HepG2 (cell line): ENCODE results near the gene TPI1. TPM values are rescaled to one million over a fixed set of nuclear protein-coding genes. Genes with fewer than 3 reads are reported as not detected.

Source experiments
- ADNP ChIP-seq: sonication (generic); formaldehyde crosslinking; IDR thresholded peaks from 2 replicates; pipeline ENCODE4 v1.4.0; 2020; ENCODE audit warnings: missing genetic modification reagents
- ATRX ChIP-seq: sonication (generic); formaldehyde crosslinking; IDR thresholded peaks from 2 replicates; pipeline ENCODE4 v1.4.0; 2020; ENCODE audit warnings: missing genetic modification reagents, borderline replicate concordance
- BRCA1 ChIP-seq: sonication (generic); formaldehyde crosslinking; IDR thresholded peaks from 2 replicates; pipeline ENCODE4 v1.4.0; 2020; ENCODE audit warnings: missing genetic modification reagents
- CENPX ChIP-seq: sonication (generic); formaldehyde crosslinking; IDR thresholded peaks from 2 replicates; pipeline ENCODE4 v1.9.0; 2021; ENCODE audit warnings: mild to moderate bottlenecking, missing genetic modification reagents, moderate library complexity
- FOXJ3 ChIP-seq: sonication (generic); formaldehyde crosslinking; IDR thresholded peaks from 2 replicates; pipeline ENCODE4 v1.4.0; 2020; ENCODE audit warnings: missing genetic modification reagents, mild to moderate bottlenecking, borderline replicate concordance
- GZF1 ChIP-seq: sonication (generic); formaldehyde crosslinking; IDR thresholded peaks from 2 replicates; pipeline ENCODE4 v1.5.1; 2020; ENCODE audit warnings: mild to moderate bottlenecking, missing genetic modification reagents
- HIVEP1 ChIP-seq: sonication (generic); formaldehyde crosslinking; IDR thresholded peaks from 2 replicates; pipeline ENCODE4 v1.4.0; 2020; ENCODE audit warnings: mild to moderate bottlenecking, missing genetic modification reagents
- KLF16 ChIP-seq, 2 experiments: sonication (generic) in 1 of 2; formaldehyde crosslinking in 1 of 2; IDR thresholded peaks; 2 replicates each; pipeline versions ENCODE4 v1.6.1 to v1.8.0; 2016 to 2023; ENCODE audit warnings: missing genetic modification reagents in 2 of 2, missing compliant biosample characterization in 1 of 2
- NCOR1 ChIP-seq: fragments of 200-600 bp; sonication (generic); IDR thresholded peaks from 2 replicates; pipeline ENCODE4 v1.7.0; 2017; ENCODE audit warnings: antibody characterized with exemption, low read length, borderline replicate concordance
- PHB2 ChIP-seq: fragments of 450-650 bp; IDR thresholded peaks from 2 replicates; pipeline ENCODE4 v1.6.1; 2018; ENCODE audit not compliant: partially characterized antibody
- RNF2 ChIP-seq: fragments of 450-650 bp; conservative IDR thresholded peaks from 2 replicates; pipeline ENCODE4 v1.6.1; 2016; ENCODE audit warnings: low read depth
- SATB2 ChIP-seq: sonication (generic); formaldehyde crosslinking; IDR thresholded peaks from 2 replicates; pipeline ENCODE4 v1.5.0; 2020; ENCODE audit warnings: missing genetic modification reagents
- SRSF1 ChIP-seq: fragments of 200-400 bp; formaldehyde crosslinking; optimal IDR thresholded peaks from 2 replicates; pipeline ENCODE3; 2017; ENCODE audit warnings: mild to moderate bottlenecking, low read depth, low read length, moderate library complexity
- TAF1 ChIP-seq: sonication (generic); formaldehyde crosslinking; IDR thresholded peaks from 2 replicates; pipeline ENCODE4 v1.4.0; 2020; ENCODE audit warnings: missing genetic modification reagents
- TCF7 ChIP-seq: sonication (generic); IDR thresholded peaks from 2 replicates; pipeline ENCODE4 v1.6.1; 2016; ENCODE audit warnings: antibody characterized with exemption, low read depth
- TRIM24 ChIP-seq: sonication (generic); formaldehyde crosslinking; IDR thresholded peaks from 2 replicates; pipeline ENCODE4 v1.8.0; 2022; ENCODE audit warnings: mild to moderate bottlenecking, missing genetic modification reagents
- ZEB1 ChIP-seq: IDR thresholded peaks from 2 replicates; pipeline ENCODE4 v1.6.1; 2012; ENCODE audit warnings: mild to moderate bottlenecking, low read depth, inconsistent platforms; ENCODE audit not compliant: insufficient replicate concordance
- ZMYM2 ChIP-seq: sonication (generic); formaldehyde crosslinking; IDR thresholded peaks from 2 replicates; pipeline ENCODE4 v1.8.0; 2022; ENCODE audit warnings: mild to moderate bottlenecking, missing genetic modification reagents
- ZNF205 ChIP-seq: IDR thresholded peaks from 2 replicates; pipeline ENCODE4 v1.6.1; 2018; ENCODE audit warnings: missing biosample characterization, missing genetic modification reagents
- ZNF3 ChIP-seq: IDR thresholded peaks from 2 replicates; pipeline ENCODE4 v1.7.0; 2017; ENCODE audit warnings: inconsistent platforms
- ZNF367 ChIP-seq: sonication (generic); formaldehyde crosslinking; IDR thresholded peaks from 2 replicates; pipeline ENCODE4 v1.4.0; 2020; ENCODE audit warnings: missing genetic modification reagents, borderline replicate concordance
- ZNF782 ChIP-seq: sonication (generic); formaldehyde crosslinking; IDR thresholded peaks from 2 replicates; pipeline ENCODE4 v1.4.0; 2020; ENCODE audit warnings: missing genetic modification reagents, mild to moderate bottlenecking, borderline replicate concordance
- ZNF83 ChIP-seq: sonication (generic); formaldehyde crosslinking; IDR thresholded peaks from 2 replicates; pipeline ENCODE4 v1.4.0; 2020; ENCODE audit warnings: missing genetic modification reagents, mild to moderate bottlenecking, borderline replicate concordance
- polyA plus RNA-seq, 8 experiments: library from polyadenylated mRNA; depleted of rRNA in 3 of 8; stranded (reverse) in 7 of 8; unstranded in 1 of 8; fragments of >200 nt; fragmentation: Illumina TruSeq in 4 of 8; extraction: Trizol in 4 of 8; gene quantifications; 2 replicates each; pipeline versions ENCODE4 v1.2.1 to v1.2.3, GENCODE V29; 2011 to 2016; ENCODE audit warnings: low read depth in 4 of 8, missing spikeins in 1 of 8, mixed read lengths in 1 of 8; ENCODE audit not compliant: insufficient read depth in 1 of 8
- total RNA-seq, 5 experiments: library from RNA; depleted of rRNA; stranded (reverse); fragments of >200 nt; fragmentation: Illumina TruSeq; extraction: Trizol; gene quantifications; 2 replicates each; pipeline ENCODE4 v1.2.3, GENCODE V29; 2016; ENCODE audit warnings: low read depth in 1 of 5
- TF ChIP-seq, protein P1 (sequence below): sonication (generic); formaldehyde crosslinking; IDR thresholded peaks from 2 replicates; pipeline ENCODE4 v1.8.1; 2022; ENCODE audit warnings: low read depth, mild to moderate bottlenecking, missing genetic modification reagents
- TF ChIP-seq, protein P2 (sequence below): sonication (generic); formaldehyde crosslinking; IDR thresholded peaks from 2 replicates; pipeline ENCODE4 v1.5.0; 2020; ENCODE audit warnings: mild to moderate bottlenecking, missing genetic modification reagents
- TF ChIP-seq, protein P3 (sequence below): sonication (generic); formaldehyde crosslinking; IDR thresholded peaks from 2 replicates; pipeline ENCODE4 v1.8.0; 2022; ENCODE audit warnings: missing genetic modification reagents, mild to moderate bottlenecking, borderline replicate concordance

The TPI1 gene
- total and polyA plus RNA-seq, 2 of the 13 experiments (the other 11 are each of a cell fraction or from before 2014, with no cell fraction given): 945 to 2,535 TPM

DNA sequence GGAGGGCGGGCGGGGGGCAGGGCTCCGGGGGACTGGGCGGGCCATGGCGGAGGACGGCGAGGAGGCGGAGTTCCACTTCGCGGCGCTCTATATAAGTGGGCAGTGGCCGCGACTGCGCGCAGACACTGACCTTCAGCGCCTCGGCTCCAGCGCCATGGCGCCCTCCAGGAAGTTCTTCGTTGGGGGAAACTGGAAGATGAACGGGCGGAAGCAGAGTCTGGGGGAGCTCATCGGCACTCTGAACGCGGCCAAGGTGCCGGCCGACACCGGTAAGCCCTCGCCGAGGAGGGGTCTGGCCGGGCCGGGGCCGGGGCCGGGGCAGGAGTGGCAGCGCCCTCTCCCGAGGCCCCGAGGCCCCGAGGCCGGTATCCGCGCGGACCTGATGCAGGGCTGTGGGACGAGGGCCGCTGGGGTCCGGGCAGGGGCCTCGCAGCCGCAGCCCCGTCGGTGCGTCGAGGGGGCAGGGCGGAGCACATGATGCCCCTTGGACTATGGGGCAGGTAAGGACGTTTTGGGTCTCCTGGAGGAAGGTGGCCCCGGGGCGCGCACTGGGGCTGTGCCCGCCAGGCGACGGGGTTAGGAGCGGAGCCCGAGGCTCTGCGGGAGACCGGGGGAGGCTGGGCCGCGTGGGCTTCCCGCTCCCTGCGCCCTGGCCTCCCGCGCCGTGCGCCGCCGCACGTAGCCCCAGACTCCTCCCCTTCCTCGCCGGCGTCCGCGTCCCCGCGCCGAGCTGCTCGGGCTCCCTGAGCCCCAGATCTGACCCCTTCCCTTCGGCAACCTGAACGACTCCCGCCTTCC is at the start of gene TPI1 (continued):
- TF ChIP-seq ZNF367 (CRISPR knock-in tag): no peak
- TF ChIP-seq FOXJ3 (CRISPR knock-in tag): no peak
- TF ChIP-seq TCF7: no peak
- TF ChIP-seq BRCA1: no peak; the same call in 1 of the 2 replicates
- TF ChIP-seq KLF16 (CRISPR knock-in tag; IDR thresholded peaks at IDR 0.05): peak in 1 of 2 experiments; percentile 72; a peak in 1 of 4 replicates
- TF ChIP-seq ZNF83 (CRISPR knock-in tag): 0 out of 2 replicates have a peak, but pooled peaks have one; percentile 74
- no peak for TF ChIP-seq ATRX (CRISPR knock-in tag)
- TF ChIP-seq TRIM24 (CRISPR knock-in tag): no peak
- peak; percentile 62; the same call in 1 of the 2 replicates for TF ChIP-seq SATB2 (CRISPR knock-in tag)
- no peak for TF ChIP-seq NCOR1
- TF ChIP-seq ZNF205 (CRISPR knock-in tag): peak; percentile 49; the same call in 1 of the 2 replicates
- TF ChIP-seq, protein P1, sequence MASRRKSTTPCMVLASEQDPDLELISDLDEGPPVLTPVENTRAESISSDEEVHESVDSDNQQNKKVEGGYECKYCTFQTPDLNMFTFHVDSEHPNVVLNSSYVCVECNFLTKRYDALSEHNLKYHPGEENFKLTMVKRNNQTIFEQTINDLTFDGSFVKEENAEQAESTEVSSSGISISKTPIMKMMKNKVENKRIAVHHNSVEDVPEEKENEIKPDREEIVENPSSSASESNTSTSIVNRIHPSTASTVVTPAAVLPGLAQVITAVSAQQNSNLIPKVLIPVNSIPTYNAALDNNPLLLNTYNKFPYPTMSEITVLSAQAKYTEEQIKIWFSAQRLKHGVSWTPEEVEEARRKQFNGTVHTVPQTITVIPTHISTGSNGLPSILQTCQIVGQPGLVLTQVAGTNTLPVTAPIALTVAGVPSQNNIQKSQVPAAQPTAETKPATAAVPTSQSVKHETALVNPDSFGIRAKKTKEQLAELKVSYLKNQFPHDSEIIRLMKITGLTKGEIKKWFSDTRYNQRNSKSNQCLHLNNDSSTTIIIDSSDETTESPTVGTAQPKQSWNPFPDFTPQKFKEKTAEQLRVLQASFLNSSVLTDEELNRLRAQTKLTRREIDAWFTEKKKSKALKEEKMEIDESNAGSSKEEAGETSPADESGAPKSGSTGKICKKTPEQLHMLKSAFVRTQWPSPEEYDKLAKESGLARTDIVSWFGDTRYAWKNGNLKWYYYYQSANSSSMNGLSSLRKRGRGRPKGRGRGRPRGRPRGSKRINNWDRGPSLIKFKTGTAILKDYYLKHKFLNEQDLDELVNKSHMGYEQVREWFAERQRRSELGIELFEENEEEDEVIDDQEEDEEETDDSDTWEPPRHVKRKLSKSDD (CRISPR knock-in tag): no peak
- TF ChIP-seq ZEB1: no peak
- TF ChIP-seq ZMYM2 (CRISPR knock-in tag): no peak
- 0 out of 2 replicates have a peak, but pooled peaks have one; percentile 45 for TF ChIP-seq RNF2
- no peak for TF ChIP-seq SRSF1
- TF ChIP-seq, protein P2, sequence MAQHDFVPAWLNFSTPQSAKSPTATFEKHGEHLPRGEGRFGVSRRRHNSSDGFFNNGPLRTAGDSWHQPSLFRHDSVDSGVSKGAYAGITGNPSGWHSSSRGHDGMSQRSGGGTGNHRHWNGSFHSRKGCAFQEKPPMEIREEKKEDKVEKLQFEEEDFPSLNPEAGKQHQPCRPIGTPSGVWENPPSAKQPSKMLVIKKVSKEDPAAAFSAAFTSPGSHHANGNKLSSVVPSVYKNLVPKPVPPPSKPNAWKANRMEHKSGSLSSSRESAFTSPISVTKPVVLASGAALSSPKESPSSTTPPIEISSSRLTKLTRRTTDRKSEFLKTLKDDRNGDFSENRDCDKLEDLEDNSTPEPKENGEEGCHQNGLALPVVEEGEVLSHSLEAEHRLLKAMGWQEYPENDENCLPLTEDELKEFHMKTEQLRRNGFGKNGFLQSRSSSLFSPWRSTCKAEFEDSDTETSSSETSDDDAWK (CRISPR knock-in tag): no peak
- peak; percentile 96 for TF ChIP-seq TAF1
- TF ChIP-seq CENPX (CRISPR knock-in tag): no peak
- TF ChIP-seq HIVEP1 (CRISPR knock-in tag): no peak
- no peak for TF ChIP-seq ZNF3 (CRISPR knock-in tag)
- TF ChIP-seq, protein P3, sequence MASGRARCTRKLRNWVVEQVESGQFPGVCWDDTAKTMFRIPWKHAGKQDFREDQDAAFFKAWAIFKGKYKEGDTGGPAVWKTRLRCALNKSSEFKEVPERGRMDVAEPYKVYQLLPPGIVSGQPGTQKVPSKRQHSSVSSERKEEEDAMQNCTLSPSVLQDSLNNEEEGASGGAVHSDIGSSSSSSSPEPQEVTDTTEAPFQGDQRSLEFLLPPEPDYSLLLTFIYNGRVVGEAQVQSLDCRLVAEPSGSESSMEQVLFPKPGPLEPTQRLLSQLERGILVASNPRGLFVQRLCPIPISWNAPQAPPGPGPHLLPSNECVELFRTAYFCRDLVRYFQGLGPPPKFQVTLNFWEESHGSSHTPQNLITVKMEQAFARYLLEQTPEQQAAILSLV (CRISPR knock-in tag): peak; percentile 79; the same call in 1 of the 2 replicates
- no peak for TF ChIP-seq ADNP
- no peak for TF ChIP-seq PHB2
- peak; percentile 50; the same call in 1 of the 2 replicates for TF ChIP-seq GZF1 (CRISPR knock-in tag)
- no peak for TF ChIP-seq ZNF782
